Endodermal cell (in vitro differentiated cells): ENCODE measurements around the gene PPP1R9A. TPM values are rescaled to one million over a fixed set of nuclear protein-coding genes. Genes with fewer than 3 reads are reported as not detected.
A peak's percentile ranks its signal among the peaks of the same experiment; 100 is the strongest.

Experiments used
- DNase-seq: peaks from one replicate; pipeline ENCODE4 v3.0.0-alpha.2; 2017
- H3K27ac ChIP-seq: 2 replicates; pipeline ENCODE4 v1.5.1; 2013; ENCODE audit warnings: mild to moderate bottlenecking, low read depth, low read length, moderate library complexity
- H3K27me3 ChIP-seq: 2 replicates; pipeline ENCODE4 v1.6.1; 2013; ENCODE audit warnings: mild to moderate bottlenecking, low read length, moderate library complexity; ENCODE audit not compliant: insufficient read depth, control insufficient read depth, poor library complexity, severe bottlenecking
- H3K36me3 ChIP-seq: 2 replicates; pipeline ENCODE4 v1.7.0; 2013; ENCODE audit warnings: mild to moderate bottlenecking, low read length, moderate library complexity; ENCODE audit not compliant: control insufficient read depth, insufficient read depth
- H3K4me1 ChIP-seq: one replicate; pipeline ENCODE4 v1.7.0; 2013; ENCODE audit warnings: low read length; ENCODE audit not compliant: control insufficient read depth, insufficient read depth
- H3K4me3 ChIP-seq: 2 replicates; pipeline ENCODE4 v1.5.1; 2013; ENCODE audit warnings: mild to moderate bottlenecking, low read length, moderate library complexity
- H3K9ac ChIP-seq: 2 replicates; pipeline ENCODE4 v1.6.1; 2013; ENCODE audit warnings: mild to moderate bottlenecking, low read length, moderate library complexity; ENCODE audit not compliant: poor library complexity, severe bottlenecking; ENCODE audit errors: extremely low read depth
- H3K9me3 ChIP-seq: 2 replicates; pipeline ENCODE4 v1.6.1; 2013; ENCODE audit warnings: mild to moderate bottlenecking, low read length, moderate library complexity; ENCODE audit not compliant: control insufficient read depth
- H3K27ac Mint-ChIP-seq: 2 replicates; pipeline ENCODE4 v1.8.0; 2020; ENCODE audit warnings: mixed read lengths
- H3K27me3 Mint-ChIP-seq: 2 replicates; pipeline ENCODE4 v1.8.0; 2021; ENCODE audit warnings: mild to moderate bottlenecking, mixed read lengths; ENCODE audit not compliant: insufficient read depth
- H3K36me3 Mint-ChIP-seq: 2 replicates; pipeline ENCODE4 v1.8.0; 2020; ENCODE audit warnings: low read depth, mixed read lengths
- H3K4me1 Mint-ChIP-seq: 2 replicates; pipeline ENCODE4 v1.8.0; 2020; ENCODE audit warnings: mixed read lengths
- H3K4me3 Mint-ChIP-seq: 2 replicates; pipeline ENCODE4 v1.8.0; 2020; ENCODE audit warnings: mild to moderate bottlenecking, moderate library complexity, mixed read lengths
- H3K9me3 Mint-ChIP-seq: 2 replicates; pipeline ENCODE4 v1.8.0; 2020; ENCODE audit warnings: mild to moderate bottlenecking, mixed read lengths
- WGBS, 2 experiments: methylation state at CpG; one replicate each; pipeline versions ENCODE4 v1.1.5 to v1.1.7; 2013; ENCODE audit warnings: missing lambda C conversion rate in 2 of 2, mixed read lengths in 1 of 2; ENCODE audit not compliant: insufficient coverage in 1 of 2, insufficient read length in 1 of 2; 5-methylcytosine and 5-hydroxymethylcytosine counted together
- total RNA-seq, 2 donors: library from RNA; stranded (reverse); fragmentation: NEBNext Ultra II Directional in 1 of 2; extraction: Animal tissue kit (Norgen Biotek cat#: 25700) in 1 of 2; gene quantifications; 2 replicates in 1 of 2; 3 replicates in 1 of 2; pipeline ENCODE4 v1.2.1, GENCODE V29; 2021
- TF ChIP-seq, protein P1 (sequence below): fragments of 200-600 bp; sonication (generic); conservative IDR thresholded peaks from 2 replicates; pipeline ENCODE4 v1.5.0; 2021; ENCODE audit warnings: antibody characterized with exemption, mild to moderate bottlenecking

PPP1R9A gene
- total RNA-seq, 2 donors from 2014 or later: 38.7 to 39.4 TPM

DNA sequence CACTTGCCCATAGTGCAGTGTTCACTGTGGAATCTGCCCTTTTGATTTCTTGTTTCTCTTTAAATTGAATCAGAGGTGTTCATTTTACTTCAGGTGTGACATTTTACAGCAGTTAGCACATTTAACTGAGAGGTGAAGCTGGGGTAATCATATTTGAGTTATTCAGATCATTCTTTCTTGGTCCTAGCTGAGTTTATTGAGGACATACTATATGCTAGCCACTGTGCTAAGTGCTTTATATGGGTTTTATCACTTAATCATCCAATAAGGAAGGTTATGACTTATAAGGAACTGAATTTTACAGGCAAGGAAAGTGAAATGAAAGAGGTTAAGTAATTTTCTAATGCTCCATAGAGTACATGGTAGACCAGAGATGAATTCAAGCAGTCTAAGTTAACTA lies 337.2 kb downstream of the PPP1R9A start:
- Mint-ChIP-seq H3K9me3 (no peaks in the 10 kb centered on the region), H3K36me3 (no peaks in the 10 kb centered on the region), H3K4me1 (peaks cover 13% of the 10 kb centered on the region), H3K4me3 (no peak overlapping the region), H3K27me3 (no peaks in the 10 kb centered on the region), H3K27ac (no peak overlapping the region)
- no peaks in the 10 kb centered on the region for H3K36me3 ChIP-seq
- no peaks in the 10 kb centered on the region for H3K4me1 ChIP-seq
- no peaks in the 10 kb centered on the region for H3K27me3 ChIP-seq
- H3K9ac ChIP-seq: no peak overlapping the region
- H3K27ac ChIP-seq: no peak overlapping the region
- TF ChIP-seq, protein P1, sequence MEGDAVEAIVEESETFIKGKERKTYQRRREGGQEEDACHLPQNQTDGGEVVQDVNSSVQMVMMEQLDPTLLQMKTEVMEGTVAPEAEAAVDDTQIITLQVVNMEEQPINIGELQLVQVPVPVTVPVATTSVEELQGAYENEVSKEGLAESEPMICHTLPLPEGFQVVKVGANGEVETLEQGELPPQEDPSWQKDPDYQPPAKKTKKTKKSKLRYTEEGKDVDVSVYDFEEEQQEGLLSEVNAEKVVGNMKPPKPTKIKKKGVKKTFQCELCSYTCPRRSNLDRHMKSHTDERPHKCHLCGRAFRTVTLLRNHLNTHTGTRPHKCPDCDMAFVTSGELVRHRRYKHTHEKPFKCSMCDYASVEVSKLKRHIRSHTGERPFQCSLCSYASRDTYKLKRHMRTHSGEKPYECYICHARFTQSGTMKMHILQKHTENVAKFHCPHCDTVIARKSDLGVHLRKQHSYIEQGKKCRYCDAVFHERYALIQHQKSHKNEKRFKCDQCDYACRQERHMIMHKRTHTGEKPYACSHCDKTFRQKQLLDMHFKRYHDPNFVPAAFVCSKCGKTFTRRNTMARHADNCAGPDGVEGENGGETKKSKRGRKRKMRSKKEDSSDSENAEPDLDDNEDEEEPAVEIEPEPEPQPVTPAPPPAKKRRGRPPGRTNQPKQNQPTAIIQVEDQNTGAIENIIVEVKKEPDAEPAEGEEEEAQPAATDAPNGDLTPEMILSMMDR: no peak
- H3K9me3 ChIP-seq: no peaks in the 10 kb centered on the region
- H3K4me3 ChIP-seq: no peak overlapping the region
- DNase-seq: no peak

DNA sequence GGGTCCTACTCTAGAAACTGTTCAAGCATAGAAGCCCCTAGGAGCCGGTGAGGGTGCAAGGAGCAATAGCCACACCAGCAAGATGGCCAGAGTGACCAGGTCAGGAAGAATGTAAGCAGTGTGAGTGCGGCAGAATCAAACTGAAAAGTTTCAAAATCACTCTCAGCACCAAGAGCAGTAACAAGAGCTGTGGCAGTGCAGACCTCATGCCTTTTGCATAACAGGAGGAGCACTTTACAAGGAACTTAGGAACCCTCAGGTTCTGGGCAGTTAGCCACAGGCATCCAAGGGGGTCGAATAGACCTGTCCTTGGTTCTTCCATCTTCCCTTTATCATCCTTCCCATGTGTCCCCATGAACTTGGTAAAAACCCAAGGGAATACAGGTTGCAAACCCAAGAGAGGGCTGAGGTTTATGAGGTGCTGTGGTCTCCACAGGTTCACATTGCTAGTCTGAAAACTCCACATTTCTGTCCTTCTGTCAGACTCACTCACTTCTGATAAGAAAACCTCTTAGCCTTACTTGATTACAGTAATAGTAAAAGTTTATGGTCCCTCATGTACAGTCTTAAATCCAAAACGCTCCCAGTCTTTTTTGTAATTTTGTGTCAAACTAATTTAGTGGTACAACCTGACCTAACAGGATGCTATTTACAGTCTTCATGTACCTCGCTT lies 338.6 kb downstream of the PPP1R9A start:
- Histone ChIP-seq H3K27me3 (no peaks in the 10 kb centered on the region), H3K4me1 (no peaks in the 10 kb centered on the region), H3K9ac (no peak overlapping the region), H3K27ac (no peak overlapping the region), H3K4me3 (no peak overlapping the region), H3K36me3 (no peaks in the 10 kb centered on the region), H3K9me3 (no peaks in the 10 kb centered on the region)
- H3K27me3 Mint-ChIP-seq: no peaks in the 10 kb centered on the region
- H3K4me1 Mint-ChIP-seq: peaks cover 13% of the 10 kb centered on the region
- H3K4me3 Mint-ChIP-seq: no peak overlapping the region
- TF ChIP-seq, protein P1: no peak
- DNase-seq: peak; percentile 56
- no peak overlapping the region for H3K27ac Mint-ChIP-seq
- 80 to 97% methylated on average over 4 to 5 of the region's 5 CpGs for WGBS, 2 experiments
- H3K36me3 Mint-ChIP-seq: no peaks in the 10 kb centered on the region
- H3K9me3 Mint-ChIP-seq: no peaks in the 10 kb centered on the region

DNA sequence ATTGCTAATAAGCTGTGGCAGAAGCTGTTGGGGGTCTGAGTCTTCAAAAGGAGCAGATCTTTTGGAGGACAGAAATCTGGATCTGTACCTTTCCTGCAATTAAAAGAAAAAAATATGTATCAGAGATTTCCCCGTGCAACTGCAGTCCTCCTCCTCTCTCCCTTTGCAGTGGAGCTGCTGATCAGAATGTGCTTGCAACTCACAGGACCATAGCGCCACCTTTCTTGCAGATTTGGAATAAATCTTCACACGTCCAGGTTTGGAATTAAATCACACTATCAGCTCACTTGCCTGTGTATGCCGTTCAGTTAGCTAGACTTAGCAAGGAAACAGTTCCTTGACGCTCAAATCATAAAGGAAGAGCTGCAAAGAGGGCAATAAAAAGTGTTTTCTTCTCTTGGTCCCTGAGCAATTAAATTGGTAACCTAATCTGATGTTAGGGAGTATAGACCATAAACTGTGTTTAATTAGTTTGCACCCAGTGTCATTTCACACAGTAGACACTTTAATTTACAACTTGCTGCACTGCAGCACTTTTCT lies 339.5 kb downstream of the PPP1R9A start:
- no peak overlapping the region for H3K27ac Mint-ChIP-seq

More for the DNA sequence above, 339.5 kb downstream of the PPP1R9A start:
- no peaks in the 10 kb centered on the region for H3K4me1 ChIP-seq
- no peak overlapping the region for H3K4me3 ChIP-seq
- DNase-seq: peak; percentile 81
- peaks cover 5% of the 10 kb centered on the region for H3K36me3 ChIP-seq
- TF ChIP-seq, protein P1: peak; percentile 86
- Mint-ChIP-seq H3K4me3 (peak overlapping the region; percentile 29), H3K9me3 (no peaks in the 10 kb centered on the region), H3K36me3 (peaks cover 4% of the 10 kb centered on the region), H3K27me3 (no peaks in the 10 kb centered on the region), H3K4me1 (peaks cover 13% of the 10 kb centered on the region)
- no peak overlapping the region for H3K27ac ChIP-seq
- H3K9me3 ChIP-seq: no peaks in the 10 kb centered on the region
- H3K9ac ChIP-seq: no peak overlapping the region
- WGBS, 2 experiments: 8 to 10% methylated on average over 4 to 5 of the region's 5 CpGs
- no peaks in the 10 kb centered on the region for H3K27me3 ChIP-seq
